Measurements from ENCODE around the gene MDK.

- TF ChIP-seq POLR2A (IDR thresholded peaks at IDR 0.05; ENCODE audit: low read depth, low read length) (no peak), CTCF (conservative IDR thresholded peaks at IDR 0.05; ENCODE audit: low read depth, low read length) (no peak), RCOR1 (IDR thresholded peaks at IDR 0.05; ENCODE audit: insufficient replicate concordance, low read length) (no peak), CEBPB (IDR thresholded peaks at IDR 0.05; ENCODE audit: low read depth, low read length) (no peak), RFX5 (IDR thresholded peaks at IDR 0.05; ENCODE audit: low read depth, low read length) (no peak), BHLHE40 (IDR thresholded peaks at IDR 0.05; ENCODE audit: low read depth, low read length) (no peak)
These were observed 6.0 kb downstream of the MDK start for GRCh38 chr11:46387456-46387855.

Data from IMR-90 (cell line).